Measurements from ENCODE around the gene ACOT11. TPM values are rescaled to one million over a fixed set of nuclear protein-coding genes. Genes with fewer than 3 reads are reported as not detected.

ACOT11 gene
- total and polyA plus RNA-seq, 2 of the 13 experiments (the other 11 are each of a cell fraction or from before 2014, with no cell fraction given), result 2.6 to 3.3 TPM

DNA sequence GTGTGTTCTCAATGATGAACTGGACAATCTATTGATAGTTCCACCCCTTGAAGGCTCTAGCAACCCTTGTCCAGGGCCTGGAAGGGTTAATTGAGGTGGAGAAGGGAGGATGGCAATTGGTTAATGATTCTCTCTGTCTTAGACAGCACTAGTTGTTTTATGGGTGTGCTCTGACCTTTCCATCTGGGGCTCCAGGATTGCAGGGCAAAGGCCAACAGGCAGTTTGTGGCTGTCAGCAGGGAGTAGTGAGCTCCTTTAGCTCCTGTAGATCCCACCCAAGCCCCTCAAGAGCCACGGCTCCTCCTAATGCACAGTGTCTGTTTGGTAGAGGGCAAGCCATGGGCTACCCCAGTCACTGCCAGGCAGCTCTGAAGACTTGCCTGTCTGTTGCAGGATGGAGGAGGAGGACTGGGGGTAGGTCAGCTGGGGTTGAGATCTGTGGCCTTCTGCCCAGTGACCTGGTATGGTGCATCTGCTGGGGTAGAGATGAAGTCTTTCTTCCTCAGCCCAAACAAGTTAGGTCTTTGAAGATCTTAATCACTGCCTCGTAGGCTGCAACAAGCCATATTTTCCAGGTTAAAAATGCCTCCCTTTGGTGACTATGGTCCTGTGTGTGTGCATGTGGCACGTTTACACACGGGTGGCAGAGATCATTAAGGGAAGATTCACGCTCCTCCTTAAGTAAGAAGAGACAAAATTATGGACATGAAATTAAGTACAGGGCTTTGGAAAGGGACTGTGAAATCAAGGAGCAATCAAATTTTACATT lies 101.3 kb downstream of the ACOT11 start (continued):
- TF ChIP-seq, protein P1, sequence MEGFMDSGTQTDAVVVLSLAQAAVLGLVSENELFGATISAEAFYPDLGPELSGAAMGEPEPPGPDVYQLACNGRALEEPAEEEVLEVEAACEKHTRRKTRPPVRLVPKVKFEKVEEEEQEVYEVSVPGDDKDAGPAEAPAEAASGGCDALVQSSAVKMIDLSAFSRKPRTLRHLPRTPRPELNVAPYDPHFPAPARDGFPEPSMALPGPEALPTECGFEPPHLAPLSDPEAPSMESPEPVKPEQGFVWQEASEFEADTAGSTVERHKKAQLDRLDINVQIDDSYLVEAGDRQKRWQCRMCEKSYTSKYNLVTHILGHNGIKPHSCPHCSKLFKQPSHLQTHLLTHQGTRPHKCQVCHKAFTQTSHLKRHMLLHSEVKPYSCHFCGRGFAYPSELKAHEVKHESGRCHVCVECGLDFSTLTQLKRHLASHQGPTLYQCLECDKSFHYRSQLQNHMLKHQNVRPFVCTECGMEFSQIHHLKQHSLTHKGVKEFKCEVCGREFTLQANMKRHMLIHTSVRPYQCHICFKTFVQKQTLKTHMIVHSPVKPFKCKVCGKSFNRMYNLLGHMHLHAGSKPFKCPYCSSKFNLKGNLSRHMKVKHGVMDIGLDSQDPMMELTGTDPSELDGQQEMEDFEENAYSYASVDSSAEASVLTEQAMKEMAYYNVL (CRISPR knock-in tag; IDR thresholded peaks at IDR 0.05; ENCODE audit: borderline replicate concordance), result no peak
- TF ChIP-seq MXD1 (CRISPR knock-in tag; IDR thresholded peaks at IDR 0.05) (no peak), HMG20B (CRISPR knock-in tag; conservative IDR thresholded peaks at IDR 0.05) (no peak; the same call in 1 of the 2 replicates), ZNF292 (CRISPR knock-in tag; IDR thresholded peaks at IDR 0.05; ENCODE audit: borderline replicate concordance, low read depth) (peak; percentile 85; the same call in 1 of the 2 replicates), ZSCAN21 (CRISPR knock-in tag; IDR thresholded peaks at IDR 0.05; ENCODE audit: borderline replicate concordance) (no peak), ZNF451 (CRISPR knock-in tag; IDR thresholded peaks at IDR 0.05) (no peak), ZNF557 (CRISPR knock-in tag; IDR thresholded peaks at IDR 0.05) (no peak), SMAD3 (CRISPR knock-in tag; IDR thresholded peaks at IDR 0.05) (no peak), ZNF414 (CRISPR knock-in tag; IDR thresholded peaks at IDR 0.05) (no peak), ZNF629 (CRISPR knock-in tag; conservative IDR thresholded peaks at IDR 0.05) (peak; percentile 39; the same call in 1 of the 2 replicates), STAT6 (CRISPR knock-in tag; IDR thresholded peaks at IDR 0.05; ENCODE audit: borderline replicate concordance) (no peak), ISL2 (CRISPR knock-in tag; IDR thresholded peaks at IDR 0.05) (peak; percentile 74), SALL1 (CRISPR knock-in tag; IDR thresholded peaks at IDR 0.05) (peak; percentile 58), ZNF430 (CRISPR knock-in tag; IDR thresholded peaks at IDR 0.05) (0 out of 2 replicates have a peak, but pooled peaks have one; percentile 44), ZNF614 (CRISPR knock-in tag; IDR thresholded peaks at IDR 0.05; ENCODE audit: borderline replicate concordance) (peak; percentile 71; the same call in 1 of the 2 replicates)
- TF ChIP-seq, protein P2, sequence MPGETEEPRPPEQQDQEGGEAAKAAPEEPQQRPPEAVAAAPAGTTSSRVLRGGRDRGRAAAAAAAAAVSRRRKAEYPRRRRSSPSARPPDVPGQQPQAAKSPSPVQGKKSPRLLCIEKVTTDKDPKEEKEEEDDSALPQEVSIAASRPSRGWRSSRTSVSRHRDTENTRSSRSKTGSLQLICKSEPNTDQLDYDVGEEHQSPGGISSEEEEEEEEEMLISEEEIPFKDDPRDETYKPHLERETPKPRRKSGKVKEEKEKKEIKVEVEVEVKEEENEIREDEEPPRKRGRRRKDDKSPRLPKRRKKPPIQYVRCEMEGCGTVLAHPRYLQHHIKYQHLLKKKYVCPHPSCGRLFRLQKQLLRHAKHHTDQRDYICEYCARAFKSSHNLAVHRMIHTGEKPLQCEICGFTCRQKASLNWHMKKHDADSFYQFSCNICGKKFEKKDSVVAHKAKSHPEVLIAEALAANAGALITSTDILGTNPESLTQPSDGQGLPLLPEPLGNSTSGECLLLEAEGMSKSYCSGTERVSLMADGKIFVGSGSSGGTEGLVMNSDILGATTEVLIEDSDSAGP (CRISPR knock-in tag; IDR thresholded peaks at IDR 0.05; ENCODE audit: borderline replicate concordance), result peak; percentile 73; the same call in 1 of the 2 replicates
- TF ChIP-seq, protein P3, sequence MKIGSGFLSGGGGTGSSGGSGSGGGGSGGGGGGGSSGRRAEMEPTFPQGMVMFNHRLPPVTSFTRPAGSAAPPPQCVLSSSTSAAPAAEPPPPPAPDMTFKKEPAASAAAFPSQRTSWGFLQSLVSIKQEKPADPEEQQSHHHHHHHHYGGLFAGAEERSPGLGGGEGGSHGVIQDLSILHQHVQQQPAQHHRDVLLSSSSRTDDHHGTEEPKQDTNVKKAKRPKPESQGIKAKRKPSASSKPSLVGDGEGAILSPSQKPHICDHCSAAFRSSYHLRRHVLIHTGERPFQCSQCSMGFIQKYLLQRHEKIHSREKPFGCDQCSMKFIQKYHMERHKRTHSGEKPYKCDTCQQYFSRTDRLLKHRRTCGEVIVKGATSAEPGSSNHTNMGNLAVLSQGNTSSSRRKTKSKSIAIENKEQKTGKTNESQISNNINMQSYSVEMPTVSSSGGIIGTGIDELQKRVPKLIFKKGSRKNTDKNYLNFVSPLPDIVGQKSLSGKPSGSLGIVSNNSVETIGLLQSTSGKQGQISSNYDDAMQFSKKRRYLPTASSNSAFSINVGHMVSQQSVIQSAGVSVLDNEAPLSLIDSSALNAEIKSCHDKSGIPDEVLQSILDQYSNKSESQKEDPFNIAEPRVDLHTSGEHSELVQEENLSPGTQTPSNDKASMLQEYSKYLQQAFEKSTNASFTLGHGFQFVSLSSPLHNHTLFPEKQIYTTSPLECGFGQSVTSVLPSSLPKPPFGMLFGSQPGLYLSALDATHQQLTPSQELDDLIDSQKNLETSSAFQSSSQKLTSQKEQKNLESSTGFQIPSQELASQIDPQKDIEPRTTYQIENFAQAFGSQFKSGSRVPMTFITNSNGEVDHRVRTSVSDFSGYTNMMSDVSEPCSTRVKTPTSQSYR (CRISPR knock-in tag; IDR thresholded peaks at IDR 0.05; ENCODE audit: borderline replicate concordance), result peak; percentile 43; the same call in 1 of the 2 replicates

Data from HepG2 (cell line).